ENCODE data around the gene ACSM5.
"Not testable (repeated sequence)": the region's sequence is repeated elsewhere in the genome, so short reads cannot be mapped to it uniquely, and the experiment has no call there.

GRCh38 chr16:20439820-20440231 lies 30.5 kb downstream of the ACSM5 start:
- TF ChIP-seq ELK1 (IDR thresholded peaks at IDR 0.05; ENCODE audit: borderline replicate concordance, low read depth, low read length); POLR2A (IDR thresholded peaks at IDR 0.05; ENCODE audit: low read depth, low read length); SMC3 (IDR thresholded peaks at IDR 0.05; ENCODE audit: low read depth, low read length); CTCF (conservative IDR thresholded peaks at IDR 0.05; ENCODE audit: low read depth, low read length); RCOR1 (IDR thresholded peaks at IDR 0.05; ENCODE audit: insufficient replicate concordance, low read length); RFX5 (IDR thresholded peaks at IDR 0.05; ENCODE audit: low read depth, low read length); USF2 (IDR thresholded peaks at IDR 0.05; ENCODE audit: low read depth, low read length); MAFK (IDR thresholded peaks at IDR 0.05; ENCODE audit: low read depth, low read length); BHLHE40 (IDR thresholded peaks at IDR 0.05; ENCODE audit: low read depth, low read length); FOS (IDR thresholded peaks at IDR 0.05; ENCODE audit: low read depth, low read length); RAD21 (IDR thresholded peaks at IDR 0.05; ENCODE audit: low read length); MAZ (IDR thresholded peaks at IDR 0.05; ENCODE audit: borderline replicate concordance, low read depth, low read length): not testable (repeated sequence)
